HepG2 (cell line): ENCODE measurements around the gene TMEM131L. TPM values are rescaled to one million over a fixed set of nuclear protein-coding genes. Genes with fewer than 3 reads are reported as not detected.

Experiments
- ARNT2 ChIP-seq: sonication (generic); formaldehyde crosslinking; IDR thresholded peaks from 2 replicates; pipeline ENCODE4 v1.8.0; 2022; ENCODE audit warnings: mild to moderate bottlenecking, low read depth, missing genetic modification reagents, moderate library complexity
- ATF2 ChIP-seq: sonication (generic); formaldehyde crosslinking; IDR thresholded peaks from 2 replicates; pipeline ENCODE4 v1.4.0; 2020; ENCODE audit warnings: missing genetic modification reagents
- BCL6 ChIP-seq: IDR thresholded peaks from 2 replicates; pipeline ENCODE4 v1.6.1; 2016; ENCODE audit warnings: missing genetic modification reagents, missing compliant biosample characterization
- EP300 ChIP-seq, 3 experiments: sonication (generic) in 1 of 3; formaldehyde crosslinking in 1 of 3; IDR thresholded peaks; 2 replicates each; pipeline versions ENCODE4 v1.5.1 to v1.6.1; 2011 to 2020; ENCODE audit warnings: low read depth in 2 of 3, low read length in 2 of 3, borderline replicate concordance in 1 of 3, improper control_type of control experiment in 1 of 3, mild to moderate bottlenecking in 1 of 3, missing genetic modification reagents in 1 of 3, moderate library complexity in 1 of 3
- ETV5 ChIP-seq: IDR thresholded peaks from 2 replicates; pipeline ENCODE4 v1.6.1; 2018; ENCODE audit warnings: missing biosample characterization, missing genetic modification reagents, inconsistent platforms, borderline replicate concordance
- EZH2 ChIP-seq: conservative IDR thresholded peaks from 2 replicates; pipeline ENCODE4 v1.6.1; 2012; ENCODE audit warnings: mild to moderate bottlenecking, low read depth, low read length, moderate library complexity
- JUN ChIP-seq: sonication (generic); formaldehyde crosslinking; IDR thresholded peaks from 2 replicates; pipeline ENCODE4 v1.4.0; 2020; ENCODE audit warnings: mild to moderate bottlenecking, missing genetic modification reagents
- PHF21A ChIP-seq: sonication (generic); formaldehyde crosslinking; IDR thresholded peaks from 2 replicates; pipeline ENCODE4 v1.5.0; 2020; ENCODE audit warnings: mild to moderate bottlenecking, missing genetic modification reagents
- PRPF4 ChIP-seq: fragments of 200-400 bp; formaldehyde crosslinking; IDR thresholded peaks from 2 replicates; pipeline ENCODE4 v1.6.1; 2016; ENCODE audit warnings: low read length, low read depth; ENCODE audit not compliant: poor library complexity, severe bottlenecking
- SKI ChIP-seq: fragments of 450-650 bp; IDR thresholded peaks from one replicate; pipeline ENCODE4 v1.6.1; 2018; ENCODE audit warnings: mild to moderate bottlenecking; ENCODE audit not compliant: partially characterized antibody
- SOX13 ChIP-seq, 3 experiments: fragments of 450-650 bp in 1 of 3; sonication (generic) in 1 of 3; formaldehyde crosslinking in 1 of 3; IDR thresholded peaks in 2 of 3; conservative IDR thresholded peaks in 1 of 3; 2 replicates each; pipeline versions ENCODE4 v1.5.0 to v1.6.1; 2016 to 2020; ENCODE audit warnings: antibody characterized with exemption in 1 of 3, mild to moderate bottlenecking in 1 of 3, missing compliant biosample characterization in 1 of 3, missing genetic modification reagents in 1 of 3, moderate library complexity in 1 of 3
- ZBTB49 ChIP-seq: sonication (generic); formaldehyde crosslinking; IDR thresholded peaks from 2 replicates; pipeline ENCODE4 v1.4.0; 2020; ENCODE audit warnings: missing genetic modification reagents, borderline replicate concordance
- ZFP37 ChIP-seq: sonication (generic); formaldehyde crosslinking; IDR thresholded peaks from 2 replicates; pipeline ENCODE4 v1.4.0; 2020; ENCODE audit warnings: missing genetic modification reagents, borderline replicate concordance
- ZNF160 ChIP-seq: sonication (generic); formaldehyde crosslinking; IDR thresholded peaks from 2 replicates; pipeline ENCODE4 v1.8.0; 2022; ENCODE audit warnings: mild to moderate bottlenecking, inconsistent platforms, missing genetic modification reagents
- ZNF207 ChIP-seq: fragments of 450-650 bp; IDR thresholded peaks from 2 replicates; pipeline ENCODE4 v1.6.1; 2016; ENCODE audit warnings: antibody characterized with exemption, borderline replicate concordance
- ZNF326 ChIP-seq: sonication (generic); formaldehyde crosslinking; IDR thresholded peaks from 2 replicates; pipeline ENCODE4 v1.4.0; 2020; ENCODE audit warnings: missing genetic modification reagents, borderline replicate concordance
- ZNF546 ChIP-seq: sonication (generic); formaldehyde crosslinking; conservative IDR thresholded peaks from 2 replicates; pipeline ENCODE4 v1.8.1; 2023; ENCODE audit warnings: mild to moderate bottlenecking, missing genetic modification reagents
- ZNF646 ChIP-seq: sonication (generic); formaldehyde crosslinking; IDR thresholded peaks from 2 replicates; pipeline ENCODE4 v1.9.0; 2021; ENCODE audit warnings: mild to moderate bottlenecking, missing genetic modification reagents
- polyA plus RNA-seq, 8 experiments: library from polyadenylated mRNA; depleted of rRNA in 3 of 8; stranded (reverse) in 7 of 8; unstranded in 1 of 8; fragments of >200 nt; fragmentation: Illumina TruSeq in 4 of 8; extraction: Trizol in 4 of 8; gene quantifications; 2 replicates each; pipeline versions ENCODE4 v1.2.1 to v1.2.3, GENCODE V29; 2011 to 2016; ENCODE audit warnings: low read depth in 4 of 8, missing spikeins in 1 of 8, mixed read lengths in 1 of 8; ENCODE audit not compliant: insufficient read depth in 1 of 8
- total RNA-seq, 5 experiments: library from RNA; depleted of rRNA; stranded (reverse); fragments of >200 nt; fragmentation: Illumina TruSeq; extraction: Trizol; gene quantifications; 2 replicates each; pipeline ENCODE4 v1.2.3, GENCODE V29; 2016; ENCODE audit warnings: low read depth in 1 of 5

Gene TMEM131L
- total and polyA plus RNA-seq, 2 of the 13 experiments (the other 11 are each of a cell fraction or from before 2014, with no cell fraction given) = 2.2 to 4.5 TPM

GRCh38 chr4:153452658-153453378, 13.3 kb upstream of the TMEM131L start (continued):
- TF ChIP-seq ZNF646 = peak; percentile 80; the same call in 1 of the 2 replicates
- no peak for TF ChIP-seq SOX13 (IDR thresholded peaks at IDR 0.05)
- TF ChIP-seq SOX13 (CRISPR knock-in tag; conservative IDR thresholded peaks at IDR 0.05 in 1 of 2, IDR thresholded peaks at IDR 0.05 in 1 of 2) = peak in 1 of 2 experiments; percentile 38; a peak in 1 of 4 replicates
- no peak for TF ChIP-seq ETV5 (CRISPR knock-in tag)
- no peak for TF ChIP-seq ZBTB49 (CRISPR knock-in tag)
- TF ChIP-seq JUN (CRISPR knock-in tag) = no peak
- TF ChIP-seq SKI = peak; percentile 14
- no peak for TF ChIP-seq ATF2 (CRISPR knock-in tag)
- TF ChIP-seq EP300 (IDR thresholded peaks at IDR 0.05; ENCODE audit: low read depth in 2 of 2, low read length in 2 of 2) = peak in 1 of 2 experiments; percentile 61; a peak in 1 of 4 replicates
- no peak for TF ChIP-seq EP300 (CRISPR knock-in tag; IDR thresholded peaks at IDR 0.05; ENCODE audit: borderline replicate concordance)
- TF ChIP-seq PHF21A = no peak
- no peak for TF ChIP-seq PRPF4
- TF ChIP-seq ZNF326 (CRISPR knock-in tag) = no peak
- TF ChIP-seq BCL6 (CRISPR knock-in tag) = peak; percentile 76
- no peak for TF ChIP-seq ZNF546
- TF ChIP-seq ZNF160 (CRISPR knock-in tag) = no peak
- no peak for TF ChIP-seq ARNT2 (CRISPR knock-in tag)
- TF ChIP-seq ZNF207 = no peak
- TF ChIP-seq ZFP37 = no peak
- no peak for TF ChIP-seq EZH2
